HepG2 (cell line): ENCODE results near the gene RPLP2. TPM values are rescaled to one million over a fixed set of nuclear protein-coding genes. Genes with fewer than 3 reads are reported as not detected.
A peak's percentile ranks its signal among the peaks of the same experiment; 100 is the strongest.

Experiments
- ATF5 ChIP-seq: sonication (generic); formaldehyde crosslinking; IDR thresholded peaks from 2 replicates; pipeline ENCODE4 v1.4.0; 2020; ENCODE audit warnings: mild to moderate bottlenecking, low read depth, missing genetic modification reagents
- CBFB ChIP-seq: sonication (generic); formaldehyde crosslinking; IDR thresholded peaks from 2 replicates; pipeline ENCODE4 v1.4.0; 2020; ENCODE audit warnings: missing genetic modification reagents
- CCDC6 ChIP-seq: sonication (generic); formaldehyde crosslinking; IDR thresholded peaks from 2 replicates; pipeline ENCODE4 v1.8.1; 2022; ENCODE audit warnings: mild to moderate bottlenecking, missing genetic modification reagents, moderate library complexity
- CEBPG ChIP-seq: IDR thresholded peaks from 2 replicates; pipeline ENCODE4 v1.6.1; 2016
- E2F2 ChIP-seq: sonication (generic); formaldehyde crosslinking; IDR thresholded peaks from 2 replicates; pipeline ENCODE4 v1.4.0; 2020; ENCODE audit warnings: missing genetic modification reagents, borderline replicate concordance
- EEA1 ChIP-seq: sonication (generic); formaldehyde crosslinking; IDR thresholded peaks from 2 replicates; pipeline ENCODE4 v1.5.1; 2020; ENCODE audit warnings: mild to moderate bottlenecking, missing genetic modification reagents, borderline replicate concordance
- HNRNPH1 ChIP-seq: fragments of 200-400 bp; formaldehyde crosslinking; optimal IDR thresholded peaks from 2 replicates; pipeline ENCODE3; 2017; ENCODE audit warnings: mild to moderate bottlenecking, low read depth, low read length
- RBM22 ChIP-seq: fragments of 200-400 bp; formaldehyde crosslinking; optimal IDR thresholded peaks from 2 replicates; pipeline ENCODE3; 2017; ENCODE audit warnings: mild to moderate bottlenecking, low read length, moderate library complexity
- SMARCE1 ChIP-seq: fragments of 450-650 bp; IDR thresholded peaks from 2 replicates; pipeline ENCODE4 v1.6.1; 2017; ENCODE audit warnings: borderline replicate concordance
- SNAPC2 ChIP-seq: sonication (generic); formaldehyde crosslinking; IDR thresholded peaks from 2 replicates; pipeline ENCODE4 v1.8.1; 2022; ENCODE audit warnings: mild to moderate bottlenecking, missing genetic modification reagents
- TP53 ChIP-seq: sonication (generic); formaldehyde crosslinking; conservative IDR thresholded peaks from 2 replicates; pipeline ENCODE4 v1.4.0; 2020; ENCODE audit warnings: missing genetic modification reagents
- ZBTB49 ChIP-seq: sonication (generic); formaldehyde crosslinking; IDR thresholded peaks from 2 replicates; pipeline ENCODE4 v1.4.0; 2020; ENCODE audit warnings: missing genetic modification reagents, borderline replicate concordance
- ZFP90 ChIP-seq: sonication (generic); formaldehyde crosslinking; IDR thresholded peaks from 2 replicates; pipeline ENCODE4 v1.8.0; 2022; ENCODE audit warnings: missing genetic modification reagents, mild to moderate bottlenecking, inconsistent platforms, borderline replicate concordance
- ZNF121 ChIP-seq: sonication (generic); formaldehyde crosslinking; IDR thresholded peaks from 2 replicates; pipeline ENCODE4 v1.5.0; 2020; ENCODE audit warnings: mild to moderate bottlenecking, missing genetic modification reagents
- ZNF329 ChIP-seq: sonication (generic); formaldehyde crosslinking; IDR thresholded peaks from 2 replicates; pipeline ENCODE4 v1.9.0; 2021; ENCODE audit warnings: low read depth, mild to moderate bottlenecking, missing genetic modification reagents
- ZNF563 ChIP-seq: sonication (generic); formaldehyde crosslinking; IDR thresholded peaks from 2 replicates; pipeline ENCODE4 v1.8.0; 2022; ENCODE audit warnings: mild to moderate bottlenecking, moderate library complexity, missing genetic modification reagents
- ZNF564 ChIP-seq: sonication (generic); formaldehyde crosslinking; IDR thresholded peaks from 2 replicates; pipeline ENCODE4 v1.8.1; 2023; ENCODE audit warnings: mild to moderate bottlenecking, missing genetic modification reagents
- ZNF574 ChIP-seq: sonication (generic); formaldehyde crosslinking; IDR thresholded peaks from 2 replicates; pipeline ENCODE4 v1.4.0; 2020; ENCODE audit warnings: missing genetic modification reagents
- ZSCAN30 ChIP-seq: sonication (generic); formaldehyde crosslinking; IDR thresholded peaks from 2 replicates; pipeline ENCODE4 v1.5.0; 2020; ENCODE audit warnings: mild to moderate bottlenecking, missing genetic modification reagents
- polyA plus RNA-seq, 8 experiments: library from polyadenylated mRNA; depleted of rRNA in 3 of 8; stranded (reverse) in 7 of 8; unstranded in 1 of 8; fragments of >200 nt; fragmentation: Illumina TruSeq in 4 of 8; extraction: Trizol in 4 of 8; gene quantifications; 2 replicates each; pipeline versions ENCODE4 v1.2.1 to v1.2.3, GENCODE V29; 2011 to 2016; ENCODE audit warnings: low read depth in 4 of 8, missing spikeins in 1 of 8, mixed read lengths in 1 of 8; ENCODE audit not compliant: insufficient read depth in 1 of 8
- total RNA-seq, 5 experiments: library from RNA; depleted of rRNA; stranded (reverse); fragments of >200 nt; fragmentation: Illumina TruSeq; extraction: Trizol; gene quantifications; 2 replicates each; pipeline ENCODE4 v1.2.3, GENCODE V29; 2016; ENCODE audit warnings: low read depth in 1 of 5

Gene RPLP2
- total and polyA plus RNA-seq, 2 of the 13 experiments (the other 11 are each of a cell fraction or from before 2014, with no cell fraction given): 978 to 2,106 TPM

- TF ChIP-seq ZNF574 (CRISPR knock-in tag): no peak; the same call in none of the 2 replicates
- TF ChIP-seq CCDC6 (CRISPR knock-in tag): no peak; the same call in 1 of the 2 replicates
- no peak for TF ChIP-seq ZBTB49 (CRISPR knock-in tag)
- TF ChIP-seq ATF5 (CRISPR knock-in tag): peak; percentile 41; the same call in 1 of the 2 replicates
- peak; percentile 20; the same call in 1 of the 2 replicates for TF ChIP-seq ZNF563 (CRISPR knock-in tag)
- TF ChIP-seq ZFP90 (CRISPR knock-in tag): no peak
- TF ChIP-seq EEA1: no peak
- TF ChIP-seq CBFB: no peak
- no peak for TF ChIP-seq RBM22
- no peak for TF ChIP-seq TP53 (CRISPR knock-in tag)
- no peak for TF ChIP-seq SNAPC2 (CRISPR knock-in tag)
- TF ChIP-seq ZSCAN30 (CRISPR knock-in tag): no peak
- TF ChIP-seq ZNF121 (CRISPR knock-in tag): no peak
- TF ChIP-seq HNRNPH1: no peak
- peak; percentile 36; the same call in 1 of the 2 replicates for TF ChIP-seq CEBPG (CRISPR knock-in tag)
- no peak for TF ChIP-seq SMARCE1
- no peak for TF ChIP-seq ZNF329 (CRISPR knock-in tag)
- peak; percentile 65 for TF ChIP-seq ZNF564
- no peak for TF ChIP-seq E2F2 (CRISPR knock-in tag)
Measured at GRCh38 chr11:777288-778255, 32.2 kb upstream of the RPLP2 start, which contains the start of gene GATD1 (continued).
